ENCODE results near the gene TMCC1. TPM values are rescaled to one million over a fixed set of nuclear protein-coding genes. Genes with fewer than 3 reads are reported as not detected.

The TMCC1 gene
- total and polyA plus RNA-seq, 7 donors, result 10.3 to 35.2 (median 27.6) TPM

DNA sequence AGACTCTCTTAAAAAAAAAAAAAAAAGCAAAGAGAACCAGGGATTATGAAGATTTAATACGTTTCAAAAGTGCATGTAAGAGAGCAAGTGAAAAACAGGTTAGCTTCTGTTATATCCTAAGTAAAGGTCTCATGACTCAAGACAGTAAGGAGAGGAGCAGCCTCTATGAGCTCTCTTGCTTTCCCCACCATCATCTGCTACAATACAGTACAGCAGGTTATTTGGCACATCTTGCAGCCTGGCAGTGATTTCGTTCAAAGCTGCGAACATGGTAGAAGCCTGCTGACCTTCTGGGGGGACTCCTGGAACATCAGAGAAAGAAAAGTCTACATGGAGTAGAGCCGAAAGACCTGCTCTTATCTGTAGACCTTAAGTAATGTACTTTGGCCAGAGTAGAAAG, 157.9 kb downstream of the TMCC1 start:
- TF ChIP-seq EP300 (IDR thresholded peaks at IDR 0.05) (no peak), POLR2AphosphoS5 (IDR thresholded peaks at IDR 0.05) (no peak), POLR2A (IDR thresholded peaks at IDR 0.05) (no peak)
- TF ChIP-seq, protein P1, sequence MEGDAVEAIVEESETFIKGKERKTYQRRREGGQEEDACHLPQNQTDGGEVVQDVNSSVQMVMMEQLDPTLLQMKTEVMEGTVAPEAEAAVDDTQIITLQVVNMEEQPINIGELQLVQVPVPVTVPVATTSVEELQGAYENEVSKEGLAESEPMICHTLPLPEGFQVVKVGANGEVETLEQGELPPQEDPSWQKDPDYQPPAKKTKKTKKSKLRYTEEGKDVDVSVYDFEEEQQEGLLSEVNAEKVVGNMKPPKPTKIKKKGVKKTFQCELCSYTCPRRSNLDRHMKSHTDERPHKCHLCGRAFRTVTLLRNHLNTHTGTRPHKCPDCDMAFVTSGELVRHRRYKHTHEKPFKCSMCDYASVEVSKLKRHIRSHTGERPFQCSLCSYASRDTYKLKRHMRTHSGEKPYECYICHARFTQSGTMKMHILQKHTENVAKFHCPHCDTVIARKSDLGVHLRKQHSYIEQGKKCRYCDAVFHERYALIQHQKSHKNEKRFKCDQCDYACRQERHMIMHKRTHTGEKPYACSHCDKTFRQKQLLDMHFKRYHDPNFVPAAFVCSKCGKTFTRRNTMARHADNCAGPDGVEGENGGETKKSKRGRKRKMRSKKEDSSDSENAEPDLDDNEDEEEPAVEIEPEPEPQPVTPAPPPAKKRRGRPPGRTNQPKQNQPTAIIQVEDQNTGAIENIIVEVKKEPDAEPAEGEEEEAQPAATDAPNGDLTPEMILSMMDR (IDR thresholded peaks at IDR 0.05), result no peak
- Histone ChIP-seq H3K27ac (no peak overlapping the region), H3K9me3 (no peaks in the 10 kb centered on the region)

GRCh38 chr3:129734449-129734848, 159.1 kb downstream of the TMCC1 start:
- H3K27me3 ChIP-seq, result no peaks in the 10 kb centered on the region
- DNase-seq, result no peak
- H3K36me3 ChIP-seq, result no peaks in the 10 kb centered on the region
- TF ChIP-seq POLR2A (IDR thresholded peaks at IDR 0.05), result no peak
- TF ChIP-seq, protein P1 (IDR thresholded peaks at IDR 0.05), result no peak
- TF ChIP-seq EP300 (IDR thresholded peaks at IDR 0.05), result no peak
- TF ChIP-seq POLR2AphosphoS5 (IDR thresholded peaks at IDR 0.05), result no peak
- no peaks in the 10 kb centered on the region for H3K9me3 ChIP-seq
- H3K27ac ChIP-seq, result no peak overlapping the region
- intact Hi-C loops (cut with DNase I), result no loop called here
- H3K4me3 ChIP-seq, result no peak overlapping the region
- peaks cover 0 to 13% (median 4%) of the 10 kb centered on the region in 4 donors for H3K4me1 ChIP-seq
- 93 to 94% methylated on average over 2 of the region's 2 CpGs for WGBS, 2 donors

More for the DNA sequence above, 157.9 kb downstream of the TMCC1 start:
- Histone ChIP-seq H3K27me3 (no peaks in the 10 kb centered on the region), H3K4me3 (no peak overlapping the region), H3K36me3 (no peaks in the 10 kb centered on the region), H3K4me1 (peaks cover 0 to 13% (median 4%) of the 10 kb centered on the region in 4 donors)
- intact Hi-C loops (cut with DNase I), result no loop called here
- WGBS, 2 donors, result 92 to 94% methylated on average over 4 of the region's 4 CpGs
- DNase-seq, result no peak

- Histone ChIP-seq H3K27ac (no peak overlapping the region), H3K4me3 (no peak overlapping the region), H3K36me3 (no peaks in the 10 kb centered on the region), H3K9me3 (no peaks in the 10 kb centered on the region), H3K4me1 (peaks cover 0 to 24% (median 16%) of the 10 kb centered on the region in 4 donors), H3K27me3 (no peaks in the 10 kb centered on the region)
- intact Hi-C loops (cut with DNase I), result no loop called here
- 89 to 98% methylated on average over 1 of the region's 1 CpG for WGBS, 2 donors
- no peak for DNase-seq
- TF ChIP-seq, protein P1 (IDR thresholded peaks at IDR 0.05), result no peak
- TF ChIP-seq EP300 (IDR thresholded peaks at IDR 0.05) (no peak), POLR2AphosphoS5 (IDR thresholded peaks at IDR 0.05) (no peak), POLR2A (IDR thresholded peaks at IDR 0.05) (no peak)
Measured at GRCh38 chr3:129732200-129732876, 161.2 kb downstream of the TMCC1 start.

GRCh38 chr3:129727707-129728106, 165.8 kb downstream of the TMCC1 start:
- DNase-seq, result no peak
- 74 to 80% methylated on average over 2 of the region's 2 CpGs for WGBS, 2 donors
- Histone ChIP-seq H3K4me3 (no peak overlapping the region), H3K27me3 (no peaks in the 10 kb centered on the region), H3K9me3 (no peaks in the 10 kb centered on the region), H3K4me1 (peaks cover 0 to 43% (median 33%) of the 10 kb centered on the region in 4 donors), H3K27ac (peak overlapping the region in 2 of 4 donors; percentile 15 to 43), H3K36me3 (no peaks in the 10 kb centered on the region)
- intact Hi-C loops (cut with DNase I), result no loop called here
- TF ChIP-seq EP300 (IDR thresholded peaks at IDR 0.05) (no peak), POLR2AphosphoS5 (IDR thresholded peaks at IDR 0.05) (no peak)

DNA sequence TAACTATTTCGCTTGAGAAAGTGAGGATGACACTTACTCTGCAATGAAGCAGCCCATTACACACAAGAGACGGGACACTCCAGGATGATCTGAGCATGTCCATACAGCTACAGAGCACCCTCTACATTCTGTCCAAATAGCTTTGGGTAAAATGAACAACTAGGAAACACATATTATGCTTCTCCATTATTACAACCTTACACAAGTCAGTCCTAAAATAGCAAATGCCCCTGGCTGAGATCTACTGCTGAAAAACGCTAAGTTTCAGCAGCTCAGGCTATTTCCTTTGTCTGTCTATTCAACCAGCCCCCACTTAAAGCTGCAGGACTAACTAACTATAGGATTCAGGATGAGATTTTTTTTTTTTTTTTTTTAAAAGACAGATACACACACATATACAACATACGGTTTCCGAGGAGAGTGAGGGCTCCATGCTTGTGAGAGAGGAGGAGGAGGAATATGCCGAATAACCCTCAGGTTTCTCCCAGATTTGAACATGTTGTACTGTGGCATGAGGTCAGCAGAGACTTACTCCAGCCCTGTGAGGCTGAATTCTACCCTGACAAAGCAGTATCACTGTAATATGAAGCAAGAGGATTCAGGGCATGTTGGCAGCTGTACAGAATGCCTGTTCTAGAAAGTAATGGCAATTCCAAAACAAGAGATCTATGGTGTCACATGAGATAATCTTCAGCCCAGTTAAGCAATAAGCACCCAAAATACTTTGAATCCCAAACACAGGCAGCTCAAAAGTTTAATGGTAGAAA, 169.8 kb downstream of the TMCC1 start:
- WGBS, 2 donors, result 84 to 88% methylated on average over 6 of the region's 6 CpGs
- DNase-seq, result peak; percentile 92
- Histone ChIP-seq H3K4me3 (peak overlapping the region in 2 of 4 donors; percentile 4 to 22), H3K36me3 (no peaks in the 10 kb centered on the region), H3K27me3 (no peaks in the 10 kb centered on the region), H3K27ac (peak overlapping the region; percentile 41 to 73 (median 66)), H3K4me1 (peaks cover 0 to 41% (median 31%) of the 10 kb centered on the region in 4 donors), H3K9me3 (no peaks in the 10 kb centered on the region)
- intact Hi-C loops (cut with DNase I), result no loop called here
- TF ChIP-seq POLR2A (IDR thresholded peaks at IDR 0.05) (no peak), POLR2AphosphoS5 (IDR thresholded peaks at IDR 0.05) (peak; percentile 41 to 67 (median 51)), EP300 (IDR thresholded peaks at IDR 0.05) (no peak)
- TF ChIP-seq, protein P1 (IDR thresholded peaks at IDR 0.05), result no peak
